Kidney (tissue), 14 donors: ENCODE results near the gene VEZF1. TPM values are rescaled to one million over a fixed set of nuclear protein-coding genes. Genes with fewer than 3 reads are reported as not detected.

Source experiments
- DNase-seq, 5 donors: peaks; one replicate each; pipeline ENCODE4 v3.0.0-alpha.2; 2013 to 2020
- FAIRE-seq: peaks from 2 replicates; lab custom pipeline; 2012; peaks lifted over from hg19 to GRCh38; lab: Jason Lieb, UNC
- H3K27ac ChIP-seq, 2 donors: one replicate each; pipeline ENCODE4 v1.7.0; 2013; ENCODE audit warnings: low read depth in 2 of 2, low read length in 2 of 2, inconsistent platforms in 1 of 2
- H3K27me3 ChIP-seq: one replicate; pipeline ENCODE4 v1.7.1; 2013; ENCODE audit warnings: low read length, inconsistent platforms; ENCODE audit not compliant: control insufficient read depth, insufficient read depth
- H3K36me3 ChIP-seq, 3 donors: one replicate each; pipeline versions ENCODE4 v1.7.0 to v1.7.1; 2013; ENCODE audit warnings: low read length in 3 of 3, control low read depth in 1 of 3, inconsistent platforms in 1 of 3; ENCODE audit not compliant: insufficient read depth in 3 of 3, control insufficient read depth in 2 of 3
- H3K4me1 ChIP-seq, 3 donors: one replicate each; pipeline versions ENCODE4 v1.7.0 to v1.7.1; 2013; ENCODE audit warnings: low read length in 3 of 3, inconsistent platforms in 1 of 3, low read depth in 1 of 3; ENCODE audit not compliant: control insufficient read depth in 2 of 3, insufficient read depth in 2 of 3
- H3K4me3 ChIP-seq, 3 donors: one replicate each; pipeline versions ENCODE4 v1.7.0 to v1.8.1; 2013; ENCODE audit warnings: low read length in 3 of 3, control low read depth in 1 of 3, inconsistent platforms in 1 of 3
- H3K9ac ChIP-seq, 3 donors: one replicate each; pipeline versions ENCODE4 v1.7.0 to v1.7.1; 2013; ENCODE audit warnings: low read length in 3 of 3, control low read depth in 1 of 3, inconsistent platforms in 1 of 3
- H3K9me3 ChIP-seq, 3 donors: one replicate each; pipeline versions ENCODE4 v1.7.0 to v1.7.1; 2013; ENCODE audit warnings: low read length in 3 of 3, control low read depth in 1 of 3, inconsistent platforms in 1 of 3; ENCODE audit not compliant: control insufficient read depth in 2 of 3, insufficient read depth in 1 of 3
- CTCF ChIP-seq: IDR thresholded peaks from 3 replicates; pipeline ENCODE4 v1.5.1; 2012; ENCODE audit warnings: mild to moderate bottlenecking, moderate library complexity, borderline replicate concordance; ENCODE audit not compliant: insufficient read depth; ENCODE audit errors: extremely low read depth
- intact Hi-C: fragments of 100-400 bp; cut with DNase I; formaldehyde crosslinking; loops from one replicate; pipeline ENCODE4 v1.11.1; 2022
- polyA plus RNA-seq: library from polyadenylated mRNA; stranded (reverse); fragments of 350-450 nt; fragmentation: Illumina TruSeq; extraction: RNeasy Lipid Tissue Mini Kit (QIAGEN cat#74804); gene quantifications from one replicate; pipeline ENCODE4 v1.2.3, GENCODE V29; 2014; ENCODE audit warnings: low read depth, low replicate concordance; ENCODE audit not compliant: insufficient read depth
- total RNA-seq: library from RNA; stranded (reverse); fragmentation: NEBNext Ultra II Directional; extraction: Animal tissue kit (Norgen Biotek cat#: 25700); gene quantifications from one replicate; pipeline ENCODE4 v1.2.1, GENCODE V29; 2021
- donor health status: control.
- donor health status: control.
- donor health status: control.
- donor health status: control.
- donor health status: control.
- donor health status: DM: yes; HTN: yes; CAD: no.
- donor health status: Normal renal cell carcinoma (clear cell type).

VEZF1 gene
- total and polyA plus RNA-seq, 2 donors from 2014 or later, result 26.0 to 92.5 TPM

- H3K4me3 ChIP-seq, result peak overlapping the region; percentile 44 to 55 (median 50)
- peaks cover 0 to 36% (median 10%) of the 10 kb centered on the region in 3 donors for H3K4me1 ChIP-seq
- DNase-seq, result peak; percentile 80 to 93 (median 86)
- no peaks in the 10 kb centered on the region for H3K9me3 ChIP-seq
- intact Hi-C loops, result no loop called here
- H3K27me3 ChIP-seq, result no peaks in the 10 kb centered on the region
- no peaks in the 10 kb centered on the region for H3K36me3 ChIP-seq
- H3K27ac ChIP-seq, result peak overlapping the region; percentile 92 to 96
- no peak for FAIRE-seq
- peak overlapping the region; percentile 29 to 68 (median 32) for H3K9ac ChIP-seq
- no peak for TF ChIP-seq CTCF
Measured at GRCh38 chr17:57954397-57955182, 33.5 kb downstream of the VEZF1 start.

- Histone ChIP-seq H3K27me3 (no peaks in the 10 kb centered on the region), H3K27ac (peak overlapping the region; percentile 92 to 96), H3K9ac (peak overlapping the region; percentile 22 to 68 (median 29)), H3K9me3 (no peaks in the 10 kb centered on the region), H3K4me1 (peaks cover 0 to 41% (median 16%) of the 10 kb centered on the region in 3 donors), H3K4me3 (peak overlapping the region; percentile 44 to 55 (median 50)), H3K36me3 (no peaks in the 10 kb centered on the region)
- FAIRE-seq (no peak), DNase-seq (peak in 1 of 5 donors; percentile 54)
- intact Hi-C loops, result no loop called here
- TF ChIP-seq CTCF, result no peak
Measured at GRCh38 chr17:57953705-57954396, 34.2 kb downstream of the VEZF1 start.

GRCh38 chr17:57953219-57953618 lies 34.8 kb downstream of the VEZF1 start:
- Histone ChIP-seq H3K27ac (peak overlapping the region; percentile 92 to 96), H3K9ac (no peak overlapping the region), H3K27me3 (no peaks in the 10 kb centered on the region), H3K36me3 (no peaks in the 10 kb centered on the region), H3K4me3 (no peak overlapping the region), H3K9me3 (no peaks in the 10 kb centered on the region), H3K4me1 (peaks cover 3 to 46% (median 22%) of the 10 kb centered on the region in 3 donors)
- TF ChIP-seq CTCF, result no peak
- DNase-seq (no peak), FAIRE-seq (no peak)
- intact Hi-C loops, result no loop called here
